GM06990 (cell line): ENCODE results near the gene F11R.

Source experiments
- DNase-seq: peaks from one replicate; pipeline ENCODE4 v3.0.0-alpha.2; 2011; ENCODE audit not compliant: insufficient read length; ENCODE audit errors: extremely low read depth
- H3K27me3 ChIP-seq: replicated peaks from 2 replicates; pipeline ENCODE4 v1.6.0; 2011; ENCODE audit warnings: low read length; ENCODE audit not compliant: control insufficient read depth, insufficient read depth
- H3K36me3 ChIP-seq: 2 replicates; pipeline ENCODE4 v1.5.1; 2011; ENCODE audit warnings: low read length; ENCODE audit not compliant: control insufficient read depth, insufficient read depth
- H3K4me3 ChIP-seq: replicated peaks from 2 replicates; pipeline ENCODE4 v1.5.1; 2011; ENCODE audit warnings: low read depth, mild to moderate bottlenecking, control low read depth, low read length
- CTCF ChIP-seq: IDR thresholded peaks from 2 replicates; pipeline ENCODE4 v1.5.1; 2011; ENCODE audit warnings: low read length, control low read depth, mild to moderate bottlenecking, inconsistent platforms; ENCODE audit not compliant: insufficient read depth, poor library complexity, severe bottlenecking

The F11R gene

GRCh38 chr1:161061419-161061818, 40.5 kb upstream of the F11R start:
- Histone ChIP-seq H3K36me3 (peaks cover 11% of the 10 kb centered on the region), H3K4me3 (no peak overlapping the region), H3K27me3 (no peaks in the 10 kb centered on the region)
- no peak for TF ChIP-seq CTCF
- DNase-seq = no peak

DNA sequence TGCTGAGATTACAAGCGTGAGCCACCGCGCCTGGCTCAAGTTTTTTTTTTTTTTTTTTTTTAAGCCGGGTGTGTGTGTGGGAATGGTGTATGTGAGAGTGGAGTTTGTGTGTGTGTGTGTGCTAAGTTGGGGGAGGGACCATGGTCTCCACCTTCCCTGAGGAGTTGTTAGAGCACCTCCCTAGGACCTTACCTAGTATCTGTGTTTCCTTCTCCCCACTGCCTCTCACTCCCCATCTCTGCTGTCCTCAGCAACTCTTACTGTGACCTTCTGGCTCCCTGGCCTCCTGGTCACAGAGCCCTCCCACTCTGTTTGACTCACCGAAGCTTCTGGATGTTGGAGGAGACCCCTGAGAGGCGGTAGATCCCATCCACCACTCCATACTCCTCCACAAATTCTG, 38.3 kb upstream of the F11R start:
- DNase-seq = no peak
- TF ChIP-seq CTCF = no peak
- peaks cover 19% of the 10 kb centered on the region for H3K36me3 ChIP-seq
- no peak overlapping the region for H3K4me3 ChIP-seq
- H3K27me3 ChIP-seq = no peaks in the 10 kb centered on the region

DNA sequence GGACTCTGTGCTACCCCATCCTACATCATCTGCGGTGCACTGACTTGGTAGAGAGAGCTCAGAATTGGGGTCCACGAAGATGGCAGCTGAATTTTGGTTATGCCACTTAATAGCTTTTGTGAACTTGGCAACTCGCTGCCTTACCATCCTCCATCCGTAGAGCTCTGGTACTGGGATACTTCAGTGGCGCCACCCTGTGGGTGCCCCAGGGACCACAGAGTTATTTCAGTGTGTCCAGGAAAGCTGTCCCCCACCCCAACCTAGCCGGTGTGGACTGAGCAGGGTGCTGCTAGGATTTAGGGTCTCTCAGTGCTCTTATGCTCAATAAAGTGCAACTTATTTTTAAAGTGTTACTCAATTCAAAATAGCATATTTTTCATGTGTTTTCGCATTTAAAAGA, 33.9 kb upstream of the F11R start:
- Histone ChIP-seq H3K36me3 (peaks cover 48% of the 10 kb centered on the region), H3K4me3 (no peak overlapping the region), H3K27me3 (no peaks in the 10 kb centered on the region)
- DNase-seq = no peak
- no peak for TF ChIP-seq CTCF

GRCh38 chr1:161054232-161054631, 33.3 kb upstream of the F11R start:
- DNase-seq = no peak
- TF ChIP-seq CTCF = no peak
- Histone ChIP-seq H3K27me3 (no peaks in the 10 kb centered on the region), H3K36me3 (peaks cover 51% of the 10 kb centered on the region), H3K4me3 (no peak overlapping the region)

DNA sequence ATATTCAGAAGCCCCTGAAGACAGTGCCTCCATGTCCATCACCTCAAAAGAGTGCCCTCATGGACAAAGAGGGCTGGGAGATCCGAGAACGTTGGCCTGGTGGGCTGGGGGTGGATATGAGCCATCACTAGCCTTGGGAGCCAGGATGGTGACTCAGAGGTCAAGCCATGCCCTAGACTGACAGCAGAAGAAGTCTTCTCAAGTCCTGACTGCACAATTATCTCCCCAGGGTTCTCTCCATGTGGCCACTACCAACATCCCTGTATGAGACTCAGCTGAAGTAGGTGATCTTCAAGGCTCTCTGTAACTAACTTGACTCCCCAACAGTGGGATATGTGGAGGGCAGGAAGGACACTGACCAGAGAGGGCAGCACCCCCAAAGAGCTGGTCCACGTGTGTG, 31.9 kb upstream of the F11R start:
- no peak overlapping the region for H3K4me3 ChIP-seq
- no peak for DNase-seq
- H3K27me3 ChIP-seq = no peaks in the 10 kb centered on the region
- peaks cover 61% of the 10 kb centered on the region for H3K36me3 ChIP-seq
- no peak for TF ChIP-seq CTCF

- H3K27me3 ChIP-seq = no peaks in the 10 kb centered on the region
- peaks cover 59% of the 10 kb centered on the region for H3K36me3 ChIP-seq
- no peak overlapping the region for H3K4me3 ChIP-seq
- no peak for DNase-seq
- TF ChIP-seq CTCF = no peak
Measured at GRCh38 chr1:161051219-161051618, 30.3 kb upstream of the F11R start.
